ENCODE data around the gene FANCC.

DNA sequence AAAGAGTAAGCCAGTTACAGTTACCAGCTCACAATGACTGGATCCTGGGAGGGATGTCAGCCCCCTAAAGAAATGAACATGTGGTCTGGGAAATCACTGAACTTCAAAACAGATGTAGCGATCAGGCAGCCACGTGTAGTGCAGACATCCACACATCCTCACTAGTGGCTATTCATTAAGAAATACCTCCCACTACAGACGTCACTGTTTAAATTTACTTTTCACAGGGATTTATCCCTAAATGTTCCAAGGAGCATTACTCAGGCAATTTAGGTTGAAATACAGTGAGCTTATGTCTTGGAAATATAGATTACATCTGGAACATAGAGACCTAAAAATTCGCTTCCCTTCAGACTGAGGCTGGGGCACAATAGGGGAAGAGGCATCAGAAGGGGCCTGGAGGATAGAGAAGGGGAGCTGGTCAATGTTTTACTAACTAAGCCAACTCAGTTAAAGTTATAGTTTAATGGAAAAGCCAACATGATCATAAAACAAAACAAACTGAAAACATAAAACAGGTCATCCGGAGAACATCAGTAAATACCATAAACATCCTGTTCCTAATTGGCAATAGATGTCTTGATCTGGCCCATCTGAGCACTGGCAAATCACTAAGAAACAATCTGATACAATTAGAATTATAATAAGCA is 92.3 kb downstream of the FANCC start:
- TF ChIP-seq EGR1 (IDR thresholded peaks at IDR 0.05), result no peak
- no peak for TF ChIP-seq MAX (IDR thresholded peaks at IDR 0.05)
- no peak for TF ChIP-seq CEBPB (IDR thresholded peaks at IDR 0.05)
- no peak for TF ChIP-seq RAD21 (IDR thresholded peaks at IDR 0.05; ENCODE audit: low read depth)
- TF ChIP-seq YY1 (IDR thresholded peaks at IDR 0.05; ENCODE audit: low read depth), result no peak
- TF ChIP-seq TEAD4 (IDR thresholded peaks at IDR 0.05), result no peak
- no peak for TF ChIP-seq EP300 (IDR thresholded peaks at IDR 0.05; ENCODE audit: borderline replicate concordance)
- TF ChIP-seq ZBTB7A (IDR thresholded peaks at IDR 0.05; ENCODE audit: low read depth), result no peak
- no peak for TF ChIP-seq TCF12 (IDR thresholded peaks at IDR 0.05; ENCODE audit: low read depth)
- no peak for TF ChIP-seq TAF1 (IDR thresholded peaks at IDR 0.05; ENCODE audit: low read depth)

Data from Ishikawa (cell line).